Measurements from ENCODE around the gene SMIM1. TPM values are rescaled to one million over a fixed set of nuclear protein-coding genes. Genes with fewer than 3 reads are reported as not detected.

SMIM1 gene
- total and polyA plus RNA-seq, 8 donors: 3.1 to 15.1 (median 6.4) TPM

- no peak for FAIRE-seq
Measured at GRCh38 chr1:3773572-3774275, 1.2 kb downstream of the SMIM1 start.

GRCh38 chr1:3774276-3774945, 1.9 kb downstream of the SMIM1 start:
- no peak for ATAC-seq

More at GRCh38 chr1:3773572-3774275, 1.2 kb downstream of the SMIM1 start:
- peak overlapping the region in 2 of 4 donors; percentile 80 to 90 for H3K4me3 ChIP-seq
- 69 to 72% methylated on average over 16 of the region's 16 CpGs for WGBS, 2 donors
- ATAC-seq (no peak), DNase-seq (peak in 1 of 6 donors; percentile 65)
- H3K27ac ChIP-seq: no peak overlapping the region
- intact Hi-C loops (cut with DNase I): no loop called here
- TF ChIP-seq CTCF (IDR thresholded peaks at IDR 0.05): no peak
- no peaks in the 10 kb centered on the region for H3K27me3 ChIP-seq
- H3K36me3 ChIP-seq: no peaks in the 10 kb centered on the region
- H3K4me1 ChIP-seq: peaks cover 5 to 9% (median 8%) of the 10 kb centered on the region in 3 donors
- no peaks in the 10 kb centered on the region for H3K9me3 ChIP-seq

GRCh38 chr1:3774946-3775489, 2.5 kb downstream of the SMIM1 start:
- FAIRE-seq (no peak), ATAC-seq (no peak), DNase-seq (peak in 1 of 6 donors; percentile 41)
- WGBS, 2 donors: 71 to 77% methylated on average over 17 of the region's 17 CpGs
- Histone ChIP-seq H3K4me3 (no peak overlapping the region), H3K27me3 (no peaks in the 10 kb centered on the region), H3K4me1 (peaks cover 5 to 9% (median 8%) of the 10 kb centered on the region in 3 donors), H3K27ac (no peak overlapping the region), H3K36me3 (peaks cover 0 to 6% (median 0%) of the 10 kb centered on the region in 3 donors), H3K9me3 (no peaks in the 10 kb centered on the region)
- intact Hi-C loops (cut with DNase I): no loop called here
- no peak for TF ChIP-seq CTCF (IDR thresholded peaks at IDR 0.05)

More at GRCh38 chr1:3774276-3774945, 1.9 kb downstream of the SMIM1 start:
- FAIRE-seq (no peak), DNase-seq (peak in 3 of 6 donors; percentile 16 to 80 (median 30))
- peaks cover 5 to 9% (median 8%) of the 10 kb centered on the region in 3 donors for H3K4me1 ChIP-seq
- no peak for TF ChIP-seq CTCF (IDR thresholded peaks at IDR 0.05)
- H3K9me3 ChIP-seq: no peaks in the 10 kb centered on the region
- H3K36me3 ChIP-seq: no peaks in the 10 kb centered on the region
- no peak overlapping the region for H3K27ac ChIP-seq
- H3K27me3 ChIP-seq: no peaks in the 10 kb centered on the region
- no peak overlapping the region for H3K4me3 ChIP-seq
- intact Hi-C loops (cut with DNase I): no loop called here
- 72 to 77% methylated on average over 17 to 19 of the region's 19 CpGs for WGBS, 2 donors

- peaks cover 0 to 11% (median 0%) of the 10 kb centered on the region in 3 donors for H3K36me3 ChIP-seq
- H3K27ac ChIP-seq: no peak overlapping the region
- ATAC-seq: peak in 3 of 4 donors; percentile 11 to 29 (median 19)
- H3K4me3 ChIP-seq: no peak overlapping the region
- TF ChIP-seq CTCF (IDR thresholded peaks at IDR 0.05): no peak
- no peaks in the 10 kb centered on the region for H3K9me3 ChIP-seq
- H3K4me1 ChIP-seq: peaks cover 5 to 9% (median 8%) of the 10 kb centered on the region in 3 donors
- FAIRE-seq: no peak
- intact Hi-C loops (cut with DNase I): no loop called here
- 40 to 44% methylated on average over 23 to 27 of the region's 27 CpGs for WGBS, 2 donors
- no peaks in the 10 kb centered on the region for H3K27me3 ChIP-seq
- peak in 5 of 6 donors; percentile 44 to 82 (median 60) for DNase-seq
Measured at GRCh38 chr1:3775490-3776230, 3.1 kb downstream of the SMIM1 start.
